Panc1 (cell line): ENCODE data around the gene PEX6. TPM values are rescaled to one million over a fixed set of nuclear protein-coding genes. Genes with fewer than 3 reads are reported as not detected.

ENCODE experiments used
- ATAC-seq: fragments of 200-7000 bp; cut with Tn5 transposase; 2 replicates; pipeline ENCODE4 v1.9.1; 2020; ENCODE audit warnings: mild to moderate bottlenecking, moderate library complexity
- BruUV-seq: library from RNA; stranded (reverse); fragments of 400-500 nt; replicated peaks from 2 replicates; lab custom pipeline; 2021; lab: Mats Ljungman, UMichigan
- CTCF ChIA-PET: fragments of 300-600 bp; sonication (Branson Sonifier 250); formaldehyde crosslinking; loops from one replicate; lab custom pipeline; 2022; ENCODE audit warnings: antibody characterized with exemption; lab: Charles Lee
- POLR2A ChIA-PET: fragments of 300-600 bp; sonication (Branson Sonifier 250); formaldehyde crosslinking; loops from one replicate; lab custom pipeline; 2022; ENCODE audit warnings: antibody characterized with exemption; lab: Charles Lee
- DNase-seq: peaks from one replicate; pipeline ENCODE4 v3.0.0-alpha.2; 2010; ENCODE audit warnings: low read depth, low spot score
- H3K27ac ChIP-seq: 2 replicates; pipeline ENCODE4 v1.5.1; 2011; ENCODE audit warnings: mild to moderate bottlenecking, low read length, inconsistent platforms
- H3K27me3 ChIP-seq: fragments of 200-500 bp; sonication (Bioruptor generic); 2 replicates; pipeline ENCODE4 v1.6.0; 2014; ENCODE audit warnings: low read length, inconsistent platforms; ENCODE audit not compliant: control insufficient read depth, insufficient read depth
- H3K36me3 ChIP-seq: fragments of 200-500 bp; sonication (Bioruptor generic); 2 replicates; pipeline ENCODE4 v1.5.1; 2014; ENCODE audit warnings: inconsistent platforms, mild to moderate bottlenecking, low read length, moderate library complexity; ENCODE audit not compliant: control insufficient read depth, insufficient read depth
- H3K4me1 ChIP-seq: 2 replicates; pipeline ENCODE4 v1.5.1; 2011; ENCODE audit warnings: inconsistent platforms, mild to moderate bottlenecking, low read length, moderate library complexity; ENCODE audit not compliant: control insufficient read depth, insufficient read depth
- H3K4me3 ChIP-seq, 2 experiments: 2 replicates each; pipeline ENCODE4 v1.5.1; 2011 to 2012; ENCODE audit warnings: low read depth in 2 of 2, low read length in 2 of 2, mild to moderate bottlenecking in 2 of 2, inconsistent platforms in 1 of 2, moderate library complexity in 1 of 2
- H3K9me3 ChIP-seq: fragments of 200-500 bp; sonication (Bioruptor generic); 2 replicates; pipeline ENCODE4 v1.5.1; 2014; ENCODE audit warnings: low read depth, mild to moderate bottlenecking, inconsistent platforms, low read length, moderate library complexity; ENCODE audit not compliant: control insufficient read depth, insufficient read depth
- POLR2AphosphoS5 ChIP-seq: IDR thresholded peaks from 2 replicates; pipeline ENCODE4 v1.6.1; 2012; ENCODE audit warnings: mild to moderate bottlenecking, low read depth, low read length, moderate library complexity
- SIN3A ChIP-seq: IDR thresholded peaks from 2 replicates; pipeline ENCODE4 v1.6.1; 2012; ENCODE audit warnings: low read depth, mild to moderate bottlenecking, low read length, moderate library complexity, borderline replicate concordance; ENCODE audit not compliant: insufficient read depth
- TCF7L2 ChIP-seq: IDR thresholded peaks from 2 replicates; pipeline ENCODE4 v1.6.1; 2011; ENCODE audit warnings: mild to moderate bottlenecking, low read depth, low read length, inconsistent platforms
- in situ Hi-C: cut with HindIII; loops from 2 replicates; pipeline ENCODE4 v1.10.0; 2016; ENCODE audit warnings: low sequenced_read_pairs, low pct_unique_long_range_greater_than_20kb
- intact Hi-C: fragments of 100-400 bp; cut with micrococcal nuclease; formaldehyde crosslinking; loops from one replicate; pipeline ENCODE4 v1.10.0; 2022; ENCODE audit not compliant: unreplicated experiment
- total RNA-seq: library from RNA; stranded (reverse); gene quantifications from one replicate; pipeline ENCODE4 v1.2.1, GENCODE V29; 2021; ENCODE audit not compliant: unreplicated experiment
- TF ChIP-seq, protein P1 (sequence below): fragments of 450-650 bp; IDR thresholded peaks from 2 replicates; pipeline ENCODE4 v1.5.1; 2017; ENCODE audit warnings: mild to moderate bottlenecking
- TF ChIP-seq, protein P2 (sequence below), 2 experiments: IDR thresholded peaks; 2 replicates each; pipeline ENCODE4 v1.6.1; 2011 to 2012; ENCODE audit warnings: low read depth in 2 of 2, control low read depth in 1 of 2, low read length in 1 of 2, mild to moderate bottlenecking in 1 of 2, moderate library complexity in 1 of 2; ENCODE audit not compliant: insufficient read depth in 1 of 2

Gene PEX6
- total RNA-seq, 1 experiment from 2014 or later, result 21.7 TPM

DNA sequence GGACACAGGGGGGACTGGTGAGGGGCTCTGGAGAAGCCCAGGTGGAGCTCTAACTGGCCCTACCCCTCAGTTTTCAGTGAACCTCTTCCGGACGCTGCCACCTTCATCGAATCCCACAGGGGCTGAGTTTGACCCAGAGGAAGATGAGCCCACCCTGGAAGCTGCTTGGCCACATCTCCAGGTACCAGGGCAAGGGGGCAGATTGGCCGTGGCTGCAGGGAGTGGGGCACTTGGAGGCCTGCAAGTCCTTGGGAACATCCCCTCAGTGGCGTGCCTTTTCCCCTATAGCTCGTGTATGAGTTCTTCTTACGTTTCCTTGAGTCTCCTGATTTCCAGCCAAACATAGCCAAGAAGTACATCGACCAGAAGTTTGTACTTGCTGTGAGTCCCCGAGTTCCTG, 28.1 kb upstream of the PEX6 start:
- CTCF ChIA-PET, result no interaction called here
- DNase-seq (no peak), ATAC-seq (no peak)
- Histone ChIP-seq H3K36me3 (peaks cover 17% of the 10 kb centered on the region), H3K4me3 (no peak overlapping the region), H3K4me1 (peaks cover 4% of the 10 kb centered on the region; the same call in 1 of the 2 replicates), H3K9me3 (no peaks in the 10 kb centered on the region), H3K27me3 (no peaks in the 10 kb centered on the region), H3K27ac (no peak overlapping the region)
- POLR2A ChIA-PET, result no interaction called here
- TF ChIP-seq POLR2AphosphoS5, result no peak
- TF ChIP-seq, protein P1, sequence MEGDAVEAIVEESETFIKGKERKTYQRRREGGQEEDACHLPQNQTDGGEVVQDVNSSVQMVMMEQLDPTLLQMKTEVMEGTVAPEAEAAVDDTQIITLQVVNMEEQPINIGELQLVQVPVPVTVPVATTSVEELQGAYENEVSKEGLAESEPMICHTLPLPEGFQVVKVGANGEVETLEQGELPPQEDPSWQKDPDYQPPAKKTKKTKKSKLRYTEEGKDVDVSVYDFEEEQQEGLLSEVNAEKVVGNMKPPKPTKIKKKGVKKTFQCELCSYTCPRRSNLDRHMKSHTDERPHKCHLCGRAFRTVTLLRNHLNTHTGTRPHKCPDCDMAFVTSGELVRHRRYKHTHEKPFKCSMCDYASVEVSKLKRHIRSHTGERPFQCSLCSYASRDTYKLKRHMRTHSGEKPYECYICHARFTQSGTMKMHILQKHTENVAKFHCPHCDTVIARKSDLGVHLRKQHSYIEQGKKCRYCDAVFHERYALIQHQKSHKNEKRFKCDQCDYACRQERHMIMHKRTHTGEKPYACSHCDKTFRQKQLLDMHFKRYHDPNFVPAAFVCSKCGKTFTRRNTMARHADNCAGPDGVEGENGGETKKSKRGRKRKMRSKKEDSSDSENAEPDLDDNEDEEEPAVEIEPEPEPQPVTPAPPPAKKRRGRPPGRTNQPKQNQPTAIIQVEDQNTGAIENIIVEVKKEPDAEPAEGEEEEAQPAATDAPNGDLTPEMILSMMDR, result no peak
- TF ChIP-seq TCF7L2, result no peak
- no peak for TF ChIP-seq SIN3A
- TF ChIP-seq, protein P2, sequence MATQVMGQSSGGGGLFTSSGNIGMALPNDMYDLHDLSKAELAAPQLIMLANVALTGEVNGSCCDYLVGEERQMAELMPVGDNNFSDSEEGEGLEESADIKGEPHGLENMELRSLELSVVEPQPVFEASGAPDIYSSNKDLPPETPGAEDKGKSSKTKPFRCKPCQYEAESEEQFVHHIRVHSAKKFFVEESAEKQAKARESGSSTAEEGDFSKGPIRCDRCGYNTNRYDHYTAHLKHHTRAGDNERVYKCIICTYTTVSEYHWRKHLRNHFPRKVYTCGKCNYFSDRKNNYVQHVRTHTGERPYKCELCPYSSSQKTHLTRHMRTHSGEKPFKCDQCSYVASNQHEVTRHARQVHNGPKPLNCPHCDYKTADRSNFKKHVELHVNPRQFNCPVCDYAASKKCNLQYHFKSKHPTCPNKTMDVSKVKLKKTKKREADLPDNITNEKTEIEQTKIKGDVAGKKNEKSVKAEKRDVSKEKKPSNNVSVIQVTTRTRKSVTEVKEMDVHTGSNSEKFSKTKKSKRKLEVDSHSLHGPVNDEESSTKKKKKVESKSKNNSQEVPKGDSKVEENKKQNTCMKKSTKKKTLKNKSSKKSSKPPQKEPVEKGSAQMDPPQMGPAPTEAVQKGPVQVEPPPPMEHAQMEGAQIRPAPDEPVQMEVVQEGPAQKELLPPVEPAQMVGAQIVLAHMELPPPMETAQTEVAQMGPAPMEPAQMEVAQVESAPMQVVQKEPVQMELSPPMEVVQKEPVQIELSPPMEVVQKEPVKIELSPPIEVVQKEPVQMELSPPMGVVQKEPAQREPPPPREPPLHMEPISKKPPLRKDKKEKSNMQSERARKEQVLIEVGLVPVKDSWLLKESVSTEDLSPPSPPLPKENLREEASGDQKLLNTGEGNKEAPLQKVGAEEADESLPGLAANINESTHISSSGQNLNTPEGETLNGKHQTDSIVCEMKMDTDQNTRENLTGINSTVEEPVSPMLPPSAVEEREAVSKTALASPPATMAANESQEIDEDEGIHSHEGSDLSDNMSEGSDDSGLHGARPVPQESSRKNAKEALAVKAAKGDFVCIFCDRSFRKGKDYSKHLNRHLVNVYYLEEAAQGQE (IDR thresholded peaks at IDR 0.05; ENCODE audit: insufficient read depth in 1 of 2, low read depth in 2 of 2, low read length in 1 of 2), result no peak
- in situ Hi-C loops, result no loop called here
- no TSS peak for BruUV-seq
- intact Hi-C loops, result no loop called here

DNA sequence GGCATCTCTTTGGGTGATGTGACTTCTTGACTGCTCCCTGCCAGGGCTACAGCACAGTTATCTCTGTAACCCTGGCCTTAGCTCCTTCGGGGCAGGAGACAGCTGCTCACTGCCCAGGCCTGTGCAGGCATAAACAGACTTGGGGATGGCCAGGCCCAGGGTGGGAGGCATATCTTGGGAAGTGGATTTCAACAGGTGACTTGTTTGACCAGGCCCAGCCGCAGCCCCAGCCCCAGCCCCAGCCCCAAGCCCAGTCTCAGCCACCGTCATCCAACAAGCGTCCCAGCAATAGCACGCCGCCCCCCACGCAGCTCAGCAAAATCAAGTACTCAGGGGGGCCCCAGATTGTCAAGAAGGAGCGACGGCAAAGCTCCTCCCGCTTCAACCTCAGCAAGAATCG, 27.3 kb upstream of the PEX6 start:
- intact Hi-C loops (no loop called here), in situ Hi-C loops (no loop called here)
- ChIA-PET POLR2A (interaction anchor here (0.6 kb wide), 1 partner anchor 52 kb away, joined by 3 read pairs; no protein-coding TSS in a partner anchor), CTCF (no interaction called here)
- Histone ChIP-seq H3K4me1 (no peaks in the 10 kb centered on the region), H3K4me3 (no peak overlapping the region), H3K27me3 (no peaks in the 10 kb centered on the region), H3K9me3 (no peaks in the 10 kb centered on the region), H3K36me3 (peaks cover 17% of the 10 kb centered on the region), H3K27ac (no peak overlapping the region)
- ATAC-seq (no peak), DNase-seq (no peak)
- BruUV-seq, result no TSS peak
- TF ChIP-seq TCF7L2, result no peak
- TF ChIP-seq, protein P1, result no peak
- TF ChIP-seq SIN3A, result no peak
- TF ChIP-seq, protein P2 (IDR thresholded peaks at IDR 0.05; ENCODE audit: insufficient read depth in 1 of 2, low read depth in 2 of 2, low read length in 1 of 2), result no peak
